Measurements from ENCODE around the gene AASS. TPM values are rescaled to one million over a fixed set of nuclear protein-coding genes. Genes with fewer than 3 reads are reported as not detected.
A peak's percentile ranks its signal among the peaks of the same experiment; 100 is the strongest.
"Not testable (repeated sequence)": the region's sequence is repeated elsewhere in the genome, so short reads cannot be mapped to it uniquely, and the experiment has no call there.

Gene AASS
- total RNA-seq, 4 donors from 2014 or later = 27.4 to 63.6 (median 38.1) TPM

GRCh38 chr7:122137251-122138077 is 6.6 kb downstream of the AASS start:
- H3K27me3 ChIP-seq = no peaks in the 10 kb centered on the region
- H3K4me3 ChIP-seq = peak overlapping the region; percentile 25 to 49 (median 42)
- no peaks in the 10 kb centered on the region for H3K9me3 ChIP-seq
- no peak for DNase-seq (ENCODE audit: extremely low spot score)
- peak overlapping the region in 2 of 4 donors; percentile 18 to 34 for H3K27ac ChIP-seq (replicated peaks in 1 of 4)
- peaks cover 12 to 37% (median 34%) of the 10 kb centered on the region in 4 donors for H3K4me1 ChIP-seq
- peaks cover 0 to 11% (median 4%) of the 10 kb centered on the region in 4 donors for H3K36me3 ChIP-seq
- intact Hi-C loops (cut with DNase I) = no loop called here
- TF ChIP-seq EP300 (IDR thresholded peaks at IDR 0.05) (no peak), POLR2A (IDR thresholded peaks at IDR 0.05; ENCODE audit: low read depth) (no peak), POLR2AphosphoS5 (IDR thresholded peaks at IDR 0.05) (no peak), CTCF (IDR thresholded peaks at IDR 0.05) (no peak)
- WGBS = 25% methylated on average over 5 of the region's 5 CpGs

- intact Hi-C loops (cut with DNase I) = no loop called here
- TF ChIP-seq EP300 (IDR thresholded peaks at IDR 0.05) = no peak
- no peak for TF ChIP-seq CTCF (IDR thresholded peaks at IDR 0.05)
- no peak for TF ChIP-seq POLR2AphosphoS5 (IDR thresholded peaks at IDR 0.05)
- no peak for TF ChIP-seq POLR2A (IDR thresholded peaks at IDR 0.05; ENCODE audit: low read depth)
- Histone ChIP-seq H3K27me3 (no peaks in the 10 kb centered on the region), H3K4me3 (peak overlapping the region; percentile 25 to 49 (median 42)), H3K27ac (replicated peaks in 1 of 4) (peak overlapping the region in 3 of 4 donors; percentile 5 to 34 (median 18)), H3K9me3 (no peaks in the 10 kb centered on the region), H3K36me3 (peaks cover 0 to 14% (median 4%) of the 10 kb centered on the region in 4 donors), H3K4me1 (peaks cover 11 to 30% (median 27%) of the 10 kb centered on the region in 4 donors)
- no peak for DNase-seq (ENCODE audit: extremely low spot score)
- 60% methylated on average over 1 of the region's 1 CpG for WGBS
These were observed 7.3 kb downstream of the AASS start for GRCh38 chr7:122136639-122137245.

- intact Hi-C loops (cut with DNase I) = no loop called here
- no peaks in the 10 kb centered on the region for H3K9me3 ChIP-seq
- WGBS = 58% methylated on average over 3 of the region's 3 CpGs
- H3K27me3 ChIP-seq = no peaks in the 10 kb centered on the region
- DNase-seq (ENCODE audit: extremely low spot score) = no peak
- peak overlapping the region in 1 of 4 donors; percentile 13 for H3K27ac ChIP-seq (replicated peaks in 1 of 4)
- TF ChIP-seq POLR2A (IDR thresholded peaks at IDR 0.05; ENCODE audit: low read depth) (no peak), POLR2AphosphoS5 (IDR thresholded peaks at IDR 0.05) (no peak), EP300 (IDR thresholded peaks at IDR 0.05) (no peak), CTCF (IDR thresholded peaks at IDR 0.05) (no peak)
- H3K4me3 ChIP-seq = peak overlapping the region in 2 of 4 donors; percentile 25 to 41
- H3K4me1 ChIP-seq = peaks cover 11 to 26% (median 24%) of the 10 kb centered on the region in 4 donors
- H3K36me3 ChIP-seq = peaks cover 0 to 14% (median 4%) of the 10 kb centered on the region in 4 donors
These were observed 8.0 kb downstream of the AASS start for GRCh38 chr7:122136078-122136477.

- Histone ChIP-seq H3K36me3 (peaks cover 0 to 14% (median 4%) of the 10 kb centered on the region in 4 donors), H3K9me3 (no peaks in the 10 kb centered on the region), H3K4me3 (no peak overlapping the region), H3K27ac (replicated peaks in 1 of 4) (no peak overlapping the region), H3K27me3 (no peaks in the 10 kb centered on the region), H3K4me1 (peaks cover 11 to 26% (median 24%) of the 10 kb centered on the region in 4 donors)
- TF ChIP-seq EP300 (IDR thresholded peaks at IDR 0.05) (no peak), CTCF (IDR thresholded peaks at IDR 0.05) (no peak), POLR2AphosphoS5 (IDR thresholded peaks at IDR 0.05) (no peak), POLR2A (IDR thresholded peaks at IDR 0.05; ENCODE audit: low read depth) (no peak)
- 88% methylated on average over 4 of the region's 4 CpGs for WGBS
- no peak for DNase-seq (ENCODE audit: extremely low spot score)
- intact Hi-C loops (cut with DNase I) = no loop called here
These were observed 8.8 kb downstream of the AASS start for GRCh38 chr7:122135275-122135674.

GRCh38 chr7:122134793-122135192 is 9.3 kb downstream of the AASS start:
- Histone ChIP-seq H3K36me3 (peaks cover 0 to 14% (median 4%) of the 10 kb centered on the region in 4 donors), H3K4me1 (peaks cover 11 to 26% (median 24%) of the 10 kb centered on the region in 4 donors)
- H3K27ac ChIP-seq (replicated peaks in 1 of 4); H3K9me3 ChIP-seq; H3K27me3 ChIP-seq; DNase-seq (ENCODE audit: extremely low spot score); H3K4me3 ChIP-seq; intact Hi-C loops (cut with DNase I): not testable (repeated sequence)
- 97% methylated on average over 3 of the region's 3 CpGs for WGBS
